ENCODE results near the gene NAPSA. TPM values are rescaled to one million over a fixed set of nuclear protein-coding genes. Genes with fewer than 3 reads are reported as not detected.

The NAPSA gene
- polyA plus RNA-seq, 1 donor (not counting 4 experiments of a cell fraction or from before 2014, with no cell fraction given), result 0.94 TPM

DNA sequence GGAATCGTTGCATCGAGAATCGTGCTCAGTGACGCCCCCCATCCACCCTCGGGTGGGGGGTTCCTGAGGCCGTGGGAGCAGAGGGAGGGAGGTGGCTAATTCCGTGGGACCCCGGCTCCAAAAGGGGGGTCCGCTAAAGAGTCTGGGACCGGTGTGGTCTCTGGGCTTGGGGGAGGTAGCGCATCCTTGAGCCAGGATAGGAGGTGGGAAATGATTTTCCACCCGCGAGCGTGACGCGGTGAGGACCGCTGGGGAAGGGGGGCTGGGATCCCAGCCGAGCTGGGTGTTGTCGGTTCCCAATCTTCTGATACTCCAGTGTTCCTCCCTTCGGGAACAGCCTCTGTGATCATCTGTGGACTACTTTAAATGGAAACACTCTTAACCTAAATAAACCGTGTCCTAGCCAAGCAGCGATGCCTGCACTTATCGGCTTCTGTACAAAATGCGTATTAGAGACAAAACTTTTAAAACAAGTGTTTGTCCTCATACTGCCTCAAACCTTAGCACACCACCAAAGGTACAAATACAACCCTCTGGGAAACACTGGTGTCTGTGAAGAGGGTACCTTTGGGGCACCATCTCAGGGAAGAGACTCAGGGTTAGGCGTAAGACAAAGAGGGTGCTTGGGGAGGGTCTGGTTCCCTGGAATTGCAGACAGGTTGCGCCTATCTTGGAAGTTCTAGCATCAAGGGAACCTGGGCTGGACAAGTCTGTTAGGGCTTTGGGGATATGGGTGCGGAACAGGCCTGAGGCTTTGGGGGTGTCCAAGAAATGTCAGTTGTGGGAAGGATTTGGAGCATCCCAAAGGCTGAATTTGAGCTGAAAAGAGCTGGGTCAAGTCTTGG is 52.2 kb downstream of the NAPSA start:
- Histone ChIP-seq H3K79me2 (ENCODE audit: control insufficient read depth, insufficient read depth, low read length) (no peaks in the 10 kb centered on the region), H3K27ac (ENCODE audit: control insufficient read depth, insufficient read depth, low read length) (no peak overlapping the region), H3K4me3 (ENCODE audit: control insufficient read depth in 2 of 3, extremely low read depth in 1 of 3, insufficient read depth in 2 of 3, low read depth in 1 of 3, low read length in 3 of 3) (no peak overlapping the region), H3K4me2 (ENCODE audit: control insufficient read depth, extremely low read depth, insufficient read depth, low read depth, low read length) (no peak overlapping the region), H3K9me1 (ENCODE audit: control insufficient read depth, extremely low read depth, insufficient read depth, low read length) (no peaks in the 10 kb centered on the region), H3K4me1 (ENCODE audit: control insufficient read depth, extremely low read depth, insufficient read depth, low read length) (no peaks in the 10 kb centered on the region), H2AFZ (ENCODE audit: control insufficient read depth, low read length) (no peak overlapping the region), H3K36me3 (ENCODE audit: control insufficient read depth in 2 of 2, extremely low read depth in 1 of 2, insufficient read depth in 2 of 2, low read length in 2 of 2) (no peaks in the 10 kb centered on the region), H3K9ac (ENCODE audit: control insufficient read depth, extremely low read depth, insufficient read depth, low read length) (no peak overlapping the region), H4K20me1 (ENCODE audit: control insufficient read depth, extremely low read depth, insufficient read depth, low read length) (no peaks in the 10 kb centered on the region), H3K9me3 (ENCODE audit: control insufficient read depth, low read depth, low read length) (no peaks in the 10 kb centered on the region), H3K27me3 (ENCODE audit: control insufficient read depth, extremely low read depth, insufficient read depth, low read length) (peaks cover 45% of the 10 kb centered on the region)
- FAIRE-seq (no peak), DNase-seq (ENCODE audit: low read depth, low spot score) (no peak)
- dilution Hi-C loops (cut with MboI; ENCODE audit: extremely low pct_ligation_motif_present, low sequenced_read_pairs), result no loop called here
- peak; percentile 76 for TF ChIP-seq EZH2 (IDR thresholded peaks at IDR 0.05; ENCODE audit: low read length)
- TF ChIP-seq, protein P1, sequence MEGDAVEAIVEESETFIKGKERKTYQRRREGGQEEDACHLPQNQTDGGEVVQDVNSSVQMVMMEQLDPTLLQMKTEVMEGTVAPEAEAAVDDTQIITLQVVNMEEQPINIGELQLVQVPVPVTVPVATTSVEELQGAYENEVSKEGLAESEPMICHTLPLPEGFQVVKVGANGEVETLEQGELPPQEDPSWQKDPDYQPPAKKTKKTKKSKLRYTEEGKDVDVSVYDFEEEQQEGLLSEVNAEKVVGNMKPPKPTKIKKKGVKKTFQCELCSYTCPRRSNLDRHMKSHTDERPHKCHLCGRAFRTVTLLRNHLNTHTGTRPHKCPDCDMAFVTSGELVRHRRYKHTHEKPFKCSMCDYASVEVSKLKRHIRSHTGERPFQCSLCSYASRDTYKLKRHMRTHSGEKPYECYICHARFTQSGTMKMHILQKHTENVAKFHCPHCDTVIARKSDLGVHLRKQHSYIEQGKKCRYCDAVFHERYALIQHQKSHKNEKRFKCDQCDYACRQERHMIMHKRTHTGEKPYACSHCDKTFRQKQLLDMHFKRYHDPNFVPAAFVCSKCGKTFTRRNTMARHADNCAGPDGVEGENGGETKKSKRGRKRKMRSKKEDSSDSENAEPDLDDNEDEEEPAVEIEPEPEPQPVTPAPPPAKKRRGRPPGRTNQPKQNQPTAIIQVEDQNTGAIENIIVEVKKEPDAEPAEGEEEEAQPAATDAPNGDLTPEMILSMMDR (optimal IDR thresholded peaks at IDR 0.05 in 1 of 3, IDR thresholded peaks at IDR 0.05 in 1 of 3, conservative IDR thresholded peaks at IDR 0.05 in 1 of 3; ENCODE audit: extremely low read depth in 1 of 3, insufficient read depth in 2 of 3, low read length in 3 of 3), result no peak

DNA sequence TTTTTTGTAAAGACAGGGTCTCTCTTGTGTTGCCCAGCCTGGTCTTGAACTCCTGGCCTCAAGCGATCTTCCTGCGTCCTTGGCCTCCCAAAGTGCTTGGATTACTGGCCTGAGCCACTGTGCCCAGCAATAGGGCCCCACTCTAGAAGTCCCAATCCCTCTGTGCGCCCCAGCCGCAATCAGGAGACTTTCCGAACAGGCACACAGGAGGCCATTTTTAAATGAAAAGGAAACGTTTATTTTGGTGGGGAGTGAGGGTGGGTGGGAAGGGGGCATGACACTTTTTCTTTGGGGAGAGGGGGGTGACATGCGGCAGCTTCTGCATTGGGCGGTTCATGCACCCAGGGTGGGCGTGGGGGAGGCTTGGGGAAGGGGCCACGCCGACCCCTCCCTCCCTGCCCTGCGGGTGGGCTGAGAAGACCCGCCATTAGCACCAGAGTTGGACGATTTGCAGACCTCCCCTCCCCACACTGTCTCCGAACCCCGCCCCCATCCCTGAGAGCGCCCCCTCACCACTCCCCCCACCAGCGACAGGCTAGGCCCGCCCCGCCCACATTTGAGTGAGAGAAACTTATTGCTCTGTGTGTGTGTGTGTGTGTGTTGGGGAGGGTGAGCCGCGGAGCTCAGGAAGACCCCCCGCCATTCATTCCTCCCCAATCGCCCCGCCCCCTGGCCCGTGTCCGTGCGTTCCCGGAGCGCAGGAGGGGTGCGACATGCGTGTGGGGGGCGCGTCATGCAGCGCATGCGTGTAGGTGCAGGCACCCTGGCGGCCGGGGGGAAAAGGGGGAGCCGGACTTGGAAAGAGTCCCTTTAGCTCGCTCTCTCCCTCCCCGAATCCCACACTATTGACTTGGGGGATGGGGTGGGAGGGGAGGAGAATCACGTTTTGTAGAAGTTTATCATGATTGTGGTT is 53.5 kb downstream of the NAPSA start:
- Histone ChIP-seq H3K79me2 (ENCODE audit: control insufficient read depth, insufficient read depth, low read length) (no peaks in the 10 kb centered on the region), H3K9ac (ENCODE audit: control insufficient read depth, extremely low read depth, insufficient read depth, low read length) (no peak overlapping the region), H3K36me3 (ENCODE audit: control insufficient read depth in 2 of 2, extremely low read depth in 1 of 2, insufficient read depth in 2 of 2, low read length in 2 of 2) (no peaks in the 10 kb centered on the region), H2AFZ (ENCODE audit: control insufficient read depth, low read length) (no peak overlapping the region), H3K9me3 (ENCODE audit: control insufficient read depth, low read depth, low read length) (no peaks in the 10 kb centered on the region), H3K9me1 (ENCODE audit: control insufficient read depth, extremely low read depth, insufficient read depth, low read length) (no peaks in the 10 kb centered on the region), H3K4me1 (ENCODE audit: control insufficient read depth, extremely low read depth, insufficient read depth, low read length) (no peaks in the 10 kb centered on the region), H4K20me1 (ENCODE audit: control insufficient read depth, extremely low read depth, insufficient read depth, low read length) (no peaks in the 10 kb centered on the region), H3K27me3 (ENCODE audit: control insufficient read depth, extremely low read depth, insufficient read depth, low read length) (peaks cover 45% of the 10 kb centered on the region), H3K4me3 (ENCODE audit: control insufficient read depth in 2 of 3, extremely low read depth in 1 of 3, insufficient read depth in 2 of 3, low read depth in 1 of 3, low read length in 3 of 3) (no peak overlapping the region), H3K27ac (ENCODE audit: control insufficient read depth, insufficient read depth, low read length) (no peak overlapping the region), H3K4me2 (ENCODE audit: control insufficient read depth, extremely low read depth, insufficient read depth, low read depth, low read length) (no peak overlapping the region)
- dilution Hi-C loops (cut with MboI; ENCODE audit: extremely low pct_ligation_motif_present, low sequenced_read_pairs), result no loop called here
- no peak for FAIRE-seq
- no peak for DNase-seq (ENCODE audit: low read depth, low spot score)
- TF ChIP-seq EZH2 (IDR thresholded peaks at IDR 0.05; ENCODE audit: low read length), result no peak
- TF ChIP-seq, protein P1 (optimal IDR thresholded peaks at IDR 0.05 in 1 of 3, IDR thresholded peaks at IDR 0.05 in 1 of 3, conservative IDR thresholded peaks at IDR 0.05 in 1 of 3; ENCODE audit: extremely low read depth in 1 of 3, insufficient read depth in 2 of 3, low read length in 3 of 3), result no peak
